Neural cell (in vitro differentiated cells): ENCODE results near the gene APOL4. TPM values are rescaled to one million over a fixed set of nuclear protein-coding genes. Genes with fewer than 3 reads are reported as not detected.
A peak's percentile ranks its signal among the peaks of the same experiment; 100 is the strongest.

Experiments used
- H2AFZ ChIP-seq: fragments of 200-600, 300-800 bp; sonication (generic), shearing (Covaris generic); 2 replicates; pipeline ENCODE4 v1.6.0; 2014; ENCODE audit warnings: low read depth, mild to moderate bottlenecking, antibody characterized with exemption, low read length, moderate library complexity
- H3F3A ChIP-seq: fragments of 200-600 bp; shearing (Covaris generic); 2 replicates; pipeline ENCODE4 v1.6.1; 2016; ENCODE audit warnings: mild to moderate bottlenecking, moderate library complexity, mixed read lengths, antibody characterized with exemption, low read length; ENCODE audit not compliant: insufficient read depth, poor library complexity, severe bottlenecking
- H3K27ac ChIP-seq: fragments of 200-600, 300-800 bp; sonication (generic), shearing (Covaris generic); 2 replicates; pipeline ENCODE4 v1.5.1; 2014; ENCODE audit warnings: mild to moderate bottlenecking, low read length, moderate library complexity
- H3K27me3 ChIP-seq: fragments of 300-800, 200-600 bp; sonication (generic), shearing (Covaris generic); 2 replicates; pipeline ENCODE4 v1.6.0; 2014; ENCODE audit warnings: mild to moderate bottlenecking, low read depth, low read length, moderate library complexity; ENCODE audit not compliant: insufficient read depth
- H3K36me3 ChIP-seq: fragments of 300-800, 200-600 bp; sonication (generic), shearing (Covaris generic); 2 replicates; pipeline ENCODE4 v1.5.1; 2014; ENCODE audit warnings: mild to moderate bottlenecking, antibody characterized with exemption, low read length, moderate library complexity; ENCODE audit not compliant: insufficient read depth
- H3K4me2 ChIP-seq: fragments of 300-800, 200-600 bp; sonication (generic), shearing (Covaris generic); 2 replicates; pipeline ENCODE4 v1.6.0; 2014; ENCODE audit warnings: mild to moderate bottlenecking, low read length
- H3K4me3 ChIP-seq: fragments of 300-800, 200-600 bp; sonication (generic), shearing (Covaris generic); 2 replicates; pipeline ENCODE4 v1.5.1; 2014; ENCODE audit warnings: mild to moderate bottlenecking, low read length, moderate library complexity
- H3K79me2 ChIP-seq: fragments of 200-600 bp; shearing (Covaris generic); replicated peaks from 2 replicates; pipeline ENCODE4 v1.6.0; 2014; ENCODE audit warnings: mild to moderate bottlenecking, low read length, moderate library complexity; ENCODE audit not compliant: insufficient read depth
- H3K9ac ChIP-seq: fragments of 300-800, 200-600 bp; sonication (generic), shearing (Covaris generic); 2 replicates; pipeline ENCODE4 v1.6.1; 2016; ENCODE audit warnings: mild to moderate bottlenecking, low read length, mixed read lengths
- H3K9me2 ChIP-seq: fragments of 200-600 bp; shearing (Covaris generic); 2 replicates; pipeline ENCODE4 v1.6.1; 2016; ENCODE audit warnings: mild to moderate bottlenecking, low read length, mixed read lengths; ENCODE audit not compliant: insufficient read depth
- H3K9me3 ChIP-seq: fragments of 200-600, 300-800 bp; sonication (generic), shearing (Covaris generic); 2 replicates; pipeline ENCODE4 v1.6.1; 2016; ENCODE audit warnings: mild to moderate bottlenecking, mixed run types, low read length, moderate library complexity, mixed read lengths
- H4K20me1 ChIP-seq: fragments of 200-600 bp; shearing (Covaris generic); 2 replicates; pipeline ENCODE4 v1.6.1; 2016; ENCODE audit warnings: mild to moderate bottlenecking, mixed run types; ENCODE audit not compliant: insufficient read depth
- CTCF ChIP-seq: fragments of 450-650 bp; IDR thresholded peaks from 2 replicates; pipeline ENCODE4 v1.5.1; 2014; ENCODE audit warnings: antibody characterized with exemption, mild to moderate bottlenecking, moderate library complexity; ENCODE audit not compliant: poor library complexity, severe bottlenecking
- EP300 ChIP-seq: fragments of 450-650 bp; conservative IDR thresholded peaks from 2 replicates; pipeline ENCODE4 v1.6.1; 2014; ENCODE audit warnings: antibody characterized with exemption, mild to moderate bottlenecking, moderate library complexity; ENCODE audit not compliant: poor library complexity, severe bottlenecking
- EZH2 ChIP-seq: fragments of 200-600, 300-800 bp; shearing (Covaris generic), sonication (generic); IDR thresholded peaks from 2 replicates; pipeline ENCODE4 v1.6.1; 2014; ENCODE audit warnings: antibody characterized with exemption, low read length, borderline replicate concordance, mild to moderate bottlenecking; ENCODE audit not compliant: insufficient read depth, poor library complexity, severe bottlenecking
- MXI1 ChIP-seq: fragments of 450-650 bp; conservative IDR thresholded peaks from 2 replicates; pipeline ENCODE4 v1.6.1; 2014; ENCODE audit warnings: antibody characterized with exemption, mild to moderate bottlenecking; ENCODE audit not compliant: poor library complexity, severe bottlenecking
- POLR2AphosphoS5 ChIP-seq: IDR thresholded peaks from 2 replicates; pipeline ENCODE4 v1.6.1; 2012
- RAD21 ChIP-seq: fragments of 450-650 bp; conservative IDR thresholded peaks from 2 replicates; pipeline ENCODE4 v1.6.1; 2014; ENCODE audit warnings: antibody characterized with exemption, mild to moderate bottlenecking, moderate library complexity
- REST ChIP-seq: IDR thresholded peaks from 2 replicates; pipeline ENCODE4 v1.6.1; 2012; ENCODE audit warnings: borderline replicate concordance
- SMC3 ChIP-seq: fragments of 450-650 bp; conservative IDR thresholded peaks from 2 replicates; pipeline ENCODE4 v1.6.1; 2014; ENCODE audit warnings: antibody characterized with exemption, mild to moderate bottlenecking, moderate library complexity; ENCODE audit not compliant: poor library complexity
- TAF1 ChIP-seq: IDR thresholded peaks from 2 replicates; pipeline ENCODE4 v1.6.1; 2012; ENCODE audit warnings: low read depth
- polyA plus RNA-seq: library from polyadenylated mRNA; depleted of rRNA; stranded (reverse); fragments of >200 nt; gene quantifications from 2 replicates; pipeline ENCODE4 v1.2.3, GENCODE V29; 2014

APOL4 gene
- polyA plus RNA-seq, 1 donor from 2014 or later: not detected

GRCh38 chr22:36145881-36146280 lies 55.7 kb downstream of the APOL4 start:
- Histone ChIP-seq H3K36me3 (no peaks in the 10 kb centered on the region), H3K27me3 (no peaks in the 10 kb centered on the region), H3F3A (no peaks in the 10 kb centered on the region), H3K9me2 (no peaks in the 10 kb centered on the region), H3K4me3 (no peak overlapping the region), H4K20me1 (no peaks in the 10 kb centered on the region), H3K27ac (no peak overlapping the region), H3K79me2 (no peaks in the 10 kb centered on the region), H2AFZ (no peak overlapping the region), H3K4me2 (no peak overlapping the region), H3K9ac (no peak overlapping the region), H3K9me3 (no peaks in the 10 kb centered on the region)
- TF ChIP-seq EZH2: no peak

GRCh38 chr22:36144886-36145541 lies 56.6 kb downstream of the APOL4 start:
- no peaks in the 10 kb centered on the region for H3F3A ChIP-seq
- no peak for TF ChIP-seq EZH2
- TF ChIP-seq MXI1: no peak
- TF ChIP-seq SMC3: peak; percentile 72
- peak; percentile 71 for TF ChIP-seq RAD21
- TF ChIP-seq EP300: no peak
- TF ChIP-seq REST: no peak
- TF ChIP-seq CTCF: peak; percentile 72
- no peak for TF ChIP-seq TAF1
- TF ChIP-seq POLR2AphosphoS5: no peak
- H3K4me2 ChIP-seq: no peak overlapping the region
- no peaks in the 10 kb centered on the region for H3K9me2 ChIP-seq
- H3K36me3 ChIP-seq: no peaks in the 10 kb centered on the region
- no peak overlapping the region for H3K4me3 ChIP-seq
- no peaks in the 10 kb centered on the region for H4K20me1 ChIP-seq
- no peaks in the 10 kb centered on the region for H3K27me3 ChIP-seq
- H3K9me3 ChIP-seq: no peaks in the 10 kb centered on the region
- no peaks in the 10 kb centered on the region for H3K79me2 ChIP-seq
- H3K9ac ChIP-seq: no peak overlapping the region
- H3K27ac ChIP-seq: no peak overlapping the region
- H2AFZ ChIP-seq: no peak overlapping the region
